Sigmoid colon (tissue), 4 donors: Measurements from ENCODE around the gene AUNIP.

Experiments used
- EP300 ChIP-seq, 4 donors: sonication (generic); formaldehyde crosslinking; IDR thresholded peaks; one replicate each; pipeline ENCODE4 v1.6.1; 2017; ENCODE audit warnings: antibody characterized with exemption in 4 of 4
- POLR2A ChIP-seq, 2 donors: fragments of 450-650 bp; IDR thresholded peaks; one replicate each; pipeline ENCODE4 v1.6.1; 2016; ENCODE audit warnings: antibody characterized with exemption in 2 of 2, mild to moderate bottlenecking in 2 of 2, moderate library complexity in 2 of 2
- POLR2AphosphoS5 ChIP-seq, 4 donors: sonication (generic); formaldehyde crosslinking; IDR thresholded peaks; one replicate each; pipeline ENCODE4 v1.6.1; 2017; ENCODE audit warnings: antibody characterized with exemption in 4 of 4
- TF ChIP-seq, protein P1 (sequence below), 4 experiments: fragments of 450-650 bp in 3 of 4; fragments of 200-600 bp in 1 of 4; IDR thresholded peaks; one replicate each; pipeline ENCODE4 v1.5.1; 2016 to 2019; ENCODE audit warnings: antibody characterized with exemption in 4 of 4, mild to moderate bottlenecking in 3 of 4, moderate library complexity in 2 of 4

DNA sequence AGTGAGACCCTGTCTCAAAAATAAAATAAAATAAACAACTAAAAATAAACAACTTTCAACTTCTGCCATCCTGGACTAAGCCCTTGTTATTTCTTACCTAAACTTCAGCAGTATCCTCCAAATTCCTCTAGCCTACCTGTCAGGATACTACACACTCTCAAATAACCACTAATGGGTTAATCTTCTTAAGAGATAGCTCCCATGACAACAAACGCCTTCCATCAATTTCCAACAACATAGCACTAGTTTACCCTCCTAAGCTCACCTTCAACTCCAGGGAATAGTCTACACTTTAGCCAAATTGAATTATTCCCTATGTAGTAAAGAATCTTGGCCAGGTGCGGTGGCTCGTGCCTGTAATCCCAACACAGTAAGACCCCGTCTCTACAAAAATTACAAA, 11.3 kb downstream of the AUNIP start:
- TF ChIP-seq POLR2A (IDR thresholded peaks at IDR 0.05) (no peak), POLR2AphosphoS5 (IDR thresholded peaks at IDR 0.05) (no peak), EP300 (IDR thresholded peaks at IDR 0.05) (no peak)
- TF ChIP-seq, protein P1, sequence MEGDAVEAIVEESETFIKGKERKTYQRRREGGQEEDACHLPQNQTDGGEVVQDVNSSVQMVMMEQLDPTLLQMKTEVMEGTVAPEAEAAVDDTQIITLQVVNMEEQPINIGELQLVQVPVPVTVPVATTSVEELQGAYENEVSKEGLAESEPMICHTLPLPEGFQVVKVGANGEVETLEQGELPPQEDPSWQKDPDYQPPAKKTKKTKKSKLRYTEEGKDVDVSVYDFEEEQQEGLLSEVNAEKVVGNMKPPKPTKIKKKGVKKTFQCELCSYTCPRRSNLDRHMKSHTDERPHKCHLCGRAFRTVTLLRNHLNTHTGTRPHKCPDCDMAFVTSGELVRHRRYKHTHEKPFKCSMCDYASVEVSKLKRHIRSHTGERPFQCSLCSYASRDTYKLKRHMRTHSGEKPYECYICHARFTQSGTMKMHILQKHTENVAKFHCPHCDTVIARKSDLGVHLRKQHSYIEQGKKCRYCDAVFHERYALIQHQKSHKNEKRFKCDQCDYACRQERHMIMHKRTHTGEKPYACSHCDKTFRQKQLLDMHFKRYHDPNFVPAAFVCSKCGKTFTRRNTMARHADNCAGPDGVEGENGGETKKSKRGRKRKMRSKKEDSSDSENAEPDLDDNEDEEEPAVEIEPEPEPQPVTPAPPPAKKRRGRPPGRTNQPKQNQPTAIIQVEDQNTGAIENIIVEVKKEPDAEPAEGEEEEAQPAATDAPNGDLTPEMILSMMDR (IDR thresholded peaks at IDR 0.05), result no peak
